Measurements from ENCODE around the gene PPP1R36. TPM values are rescaled to one million over a fixed set of nuclear protein-coding genes. Genes with fewer than 3 reads are reported as not detected.
A peak's percentile ranks its signal among the peaks of the same experiment; 100 is the strongest.

Gene PPP1R36
- total RNA-seq, 2 donors from 2014 or later: 4.4 to 5.6 TPM

DNA sequence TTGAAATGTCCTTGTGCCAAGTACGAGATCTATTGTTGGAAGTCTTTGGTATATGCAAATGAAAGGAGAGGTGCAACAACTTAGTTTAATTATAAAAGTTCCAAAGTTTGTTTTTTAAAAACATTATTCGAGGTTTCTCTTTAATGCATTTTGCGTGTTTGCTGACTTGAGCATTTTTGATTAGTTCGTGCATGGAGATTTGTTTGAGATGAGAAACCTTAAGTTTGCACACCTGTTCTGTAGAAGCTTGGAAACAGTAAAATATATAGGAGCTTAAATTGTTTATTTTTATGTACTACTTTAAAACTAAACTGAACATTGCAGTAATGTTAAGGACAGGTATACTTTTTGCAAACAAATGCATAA is 6.9 kb upstream of the PPP1R36 start:
- Histone ChIP-seq H3K4me1 (peaks cover 16% of the 10 kb centered on the region), H3K27me3 (no peaks in the 10 kb centered on the region), H3K9me3 (no peaks in the 10 kb centered on the region), H3K27ac (peak overlapping the region in 2 of 4 donors; percentile 14 to 52), H3K36me3 (replicated peaks in 1 of 2; ENCODE audit: insufficient read depth in 1 of 2, low read depth in 2 of 2) (no peaks in the 10 kb centered on the region), H3K4me3 (peak overlapping the region; percentile 9 to 46)
- ATAC-seq (no peak), DNase-seq (no peak)
- intact Hi-C loops (cut with DNase I): no loop called here
- TF ChIP-seq POLR2A (IDR thresholded peaks at IDR 0.05): no peak
- TF ChIP-seq, protein P1, sequence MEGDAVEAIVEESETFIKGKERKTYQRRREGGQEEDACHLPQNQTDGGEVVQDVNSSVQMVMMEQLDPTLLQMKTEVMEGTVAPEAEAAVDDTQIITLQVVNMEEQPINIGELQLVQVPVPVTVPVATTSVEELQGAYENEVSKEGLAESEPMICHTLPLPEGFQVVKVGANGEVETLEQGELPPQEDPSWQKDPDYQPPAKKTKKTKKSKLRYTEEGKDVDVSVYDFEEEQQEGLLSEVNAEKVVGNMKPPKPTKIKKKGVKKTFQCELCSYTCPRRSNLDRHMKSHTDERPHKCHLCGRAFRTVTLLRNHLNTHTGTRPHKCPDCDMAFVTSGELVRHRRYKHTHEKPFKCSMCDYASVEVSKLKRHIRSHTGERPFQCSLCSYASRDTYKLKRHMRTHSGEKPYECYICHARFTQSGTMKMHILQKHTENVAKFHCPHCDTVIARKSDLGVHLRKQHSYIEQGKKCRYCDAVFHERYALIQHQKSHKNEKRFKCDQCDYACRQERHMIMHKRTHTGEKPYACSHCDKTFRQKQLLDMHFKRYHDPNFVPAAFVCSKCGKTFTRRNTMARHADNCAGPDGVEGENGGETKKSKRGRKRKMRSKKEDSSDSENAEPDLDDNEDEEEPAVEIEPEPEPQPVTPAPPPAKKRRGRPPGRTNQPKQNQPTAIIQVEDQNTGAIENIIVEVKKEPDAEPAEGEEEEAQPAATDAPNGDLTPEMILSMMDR (IDR thresholded peaks at IDR 0.05): no peak
- 14 to 39% methylated on average over 4 of the region's 4 CpGs for WGBS, 2 donors

DNA sequence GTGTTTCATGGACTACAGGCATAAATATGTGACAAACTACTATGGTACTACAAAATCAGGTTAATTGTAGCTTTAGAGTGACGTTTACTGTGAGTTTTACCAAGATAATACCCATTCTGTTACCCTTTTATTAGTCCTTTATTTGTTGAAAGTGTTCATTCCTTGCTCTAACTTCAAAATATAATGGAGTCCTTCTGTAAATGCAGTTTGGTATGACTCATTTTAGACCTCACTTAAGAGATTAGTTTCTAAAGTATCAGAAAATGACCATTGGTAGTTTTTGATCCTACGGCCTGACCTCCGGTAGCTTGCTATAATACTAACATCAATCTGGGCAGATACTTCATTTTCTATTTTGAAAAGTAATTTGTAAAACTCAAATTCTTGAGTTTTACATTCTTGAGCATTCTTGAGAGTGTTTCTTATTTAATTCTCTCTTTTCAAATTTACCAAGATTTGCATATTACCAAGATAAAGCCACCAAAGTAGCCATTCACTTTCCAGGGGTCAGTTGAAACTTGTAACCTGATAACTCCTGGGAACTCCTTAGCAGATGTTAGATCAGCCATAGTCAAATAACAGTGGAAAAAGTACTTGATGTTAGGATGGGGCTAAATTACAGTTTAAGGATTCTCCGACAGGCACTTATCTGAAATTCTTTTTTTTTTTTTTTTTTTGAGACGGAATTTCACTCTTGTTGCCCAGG is 5.0 kb upstream of the PPP1R36 start:
- no peaks in the 10 kb centered on the region for H3K9me3 ChIP-seq
- 48 to 57% methylated on average over 5 of the region's 5 CpGs for WGBS, 2 donors
- ATAC-seq: no peak
- TF ChIP-seq, protein P1 (IDR thresholded peaks at IDR 0.05): no peak
- no peak for TF ChIP-seq POLR2A (IDR thresholded peaks at IDR 0.05)
- no peak overlapping the region for H3K27ac ChIP-seq
- no peaks in the 10 kb centered on the region for H3K27me3 ChIP-seq
- no peak for DNase-seq
- no peak overlapping the region for H3K4me3 ChIP-seq
- intact Hi-C loops (cut with DNase I): no loop called here
- peaks cover 22% of the 10 kb centered on the region for H3K4me1 ChIP-seq
- no peaks in the 10 kb centered on the region for H3K36me3 ChIP-seq (replicated peaks in 1 of 2; ENCODE audit: insufficient read depth in 1 of 2, low read depth in 2 of 2)

DNA sequence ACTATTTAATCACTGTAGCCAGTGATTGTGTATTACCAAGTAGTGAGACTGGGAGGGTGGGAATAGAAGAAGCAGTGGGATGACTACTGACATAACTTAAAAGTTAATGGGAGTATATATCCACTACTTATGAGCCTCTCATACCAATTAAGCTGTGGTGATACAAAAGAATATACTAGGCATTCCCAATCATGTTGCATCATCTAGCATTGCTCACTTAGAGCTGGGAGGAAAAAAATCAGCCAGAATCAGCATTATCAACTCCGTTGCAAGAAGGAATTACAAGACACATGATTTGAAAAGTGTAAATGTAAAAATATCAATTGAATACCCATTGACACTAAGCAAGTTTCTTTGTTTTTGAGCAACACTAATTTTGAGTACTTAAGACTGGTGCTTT is 745 bp upstream of the PPP1R36 start:
- 53 to 62% methylated on average over 1 of the region's 1 CpG for WGBS, 2 donors
- TF ChIP-seq, protein P1 (IDR thresholded peaks at IDR 0.05): no peak
- no peak for TF ChIP-seq POLR2A (IDR thresholded peaks at IDR 0.05)
- Histone ChIP-seq H3K27ac (peak overlapping the region in 3 of 4 donors; percentile 74 to 85 (median 78)), H3K4me3 (no peak overlapping the region), H3K9me3 (no peaks in the 10 kb centered on the region), H3K27me3 (no peaks in the 10 kb centered on the region), H3K4me1 (peaks cover 11% of the 10 kb centered on the region), H3K36me3 (replicated peaks in 1 of 2; ENCODE audit: insufficient read depth in 1 of 2, low read depth in 2 of 2) (no peaks in the 10 kb centered on the region)
- ATAC-seq: no peak
- intact Hi-C loops (cut with DNase I): no loop called here
- DNase-seq: no peak

DNA sequence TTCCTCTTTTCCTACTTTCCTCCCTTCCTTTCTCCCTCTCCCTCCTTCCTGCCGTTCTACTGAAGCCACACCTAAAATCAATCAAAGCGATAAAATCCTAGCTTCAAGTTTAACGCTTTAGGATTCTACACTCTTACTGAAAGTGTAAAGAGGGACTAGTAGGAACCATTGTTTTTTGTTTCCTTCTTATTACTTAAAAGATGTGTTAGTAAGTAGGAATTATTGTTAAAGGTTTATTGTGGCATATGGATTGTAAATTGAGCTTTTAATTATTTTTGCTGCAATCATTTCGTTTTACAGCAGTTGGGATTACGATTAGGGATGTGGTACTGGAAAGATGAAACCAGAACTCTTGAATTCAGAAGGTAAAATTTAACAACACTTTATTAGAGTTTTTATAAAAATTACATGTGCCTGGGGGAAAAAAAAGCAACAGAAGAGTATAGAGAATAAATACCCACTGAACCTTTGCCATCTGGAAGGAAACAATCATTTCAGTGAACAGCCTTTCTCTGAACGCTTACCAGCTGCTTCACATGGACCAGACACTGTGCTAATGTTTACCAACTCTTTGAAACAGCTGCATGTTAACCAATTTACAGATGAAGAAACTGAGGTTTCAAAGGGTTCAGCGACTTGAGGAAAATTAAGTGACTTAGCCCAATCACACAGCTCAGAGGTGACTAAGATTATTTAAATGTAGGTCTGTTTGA is 1.0 kb downstream of the PPP1R36 start:
- Histone ChIP-seq H3K4me3 (no peak overlapping the region), H3K9me3 (no peaks in the 10 kb centered on the region), H3K36me3 (replicated peaks in 1 of 2; ENCODE audit: insufficient read depth in 1 of 2, low read depth in 2 of 2) (no peaks in the 10 kb centered on the region), H3K4me1 (peaks cover 11% of the 10 kb centered on the region), H3K27ac (peak overlapping the region in 3 of 4 donors; percentile 74 to 85 (median 78)), H3K27me3 (no peaks in the 10 kb centered on the region)
- ATAC-seq (peak; percentile 54), DNase-seq (no peak)
- WGBS, 2 donors: 23 to 26% methylated on average over 7 of the region's 7 CpGs
- intact Hi-C loops (cut with DNase I): loop anchor here (10.0 kb wide), 1 partner anchor 74 kb away; no protein-coding TSS in a partner anchor
- no peak for TF ChIP-seq POLR2A (IDR thresholded peaks at IDR 0.05)
- TF ChIP-seq, protein P1 (IDR thresholded peaks at IDR 0.05): no peak

Data from body of pancreas (tissue), 4 donors.